ENCODE results near the gene LRRC49.

The LRRC49 gene

GRCh38 chr15:71066983-71067382 lies 174.4 kb downstream of the LRRC49 start:
- H3K36me3 ChIP-seq (ENCODE audit: control insufficient read depth, insufficient read depth, low read length): no peaks in the 10 kb centered on the region
- WGBS, 2 experiments: 94 to 97% methylated on average over 5 of the region's 5 CpGs
- no peak overlapping the region for H3K27ac ChIP-seq (ENCODE audit: insufficient read depth, low read depth, low read length, poor library complexity, severe bottlenecking)
- no peak overlapping the region for H3K4me3 ChIP-seq (ENCODE audit: insufficient read depth, low read depth, low read length)
- no peaks in the 10 kb centered on the region for H3K27me3 ChIP-seq (ENCODE audit: control insufficient read depth, insufficient read depth, low read length, poor library complexity, severe bottlenecking)
- no peaks in the 10 kb centered on the region for H3K9me3 ChIP-seq (ENCODE audit: control insufficient read depth, low read length)
- H3K4me1 ChIP-seq (ENCODE audit: control insufficient read depth, insufficient read depth, low read length): no peaks in the 10 kb centered on the region

GRCh38 chr15:71069693-71070092 lies 177.1 kb downstream of the LRRC49 start:
- 95 to 97% methylated on average over 1 to 2 of the region's 2 CpGs for WGBS, 2 experiments
- H3K27me3 ChIP-seq (ENCODE audit: control insufficient read depth, insufficient read depth, low read length, poor library complexity, severe bottlenecking): no peaks in the 10 kb centered on the region
- no peak overlapping the region for H3K4me3 ChIP-seq (ENCODE audit: insufficient read depth, low read depth, low read length)
- no peaks in the 10 kb centered on the region for H3K9me3 ChIP-seq (ENCODE audit: control insufficient read depth, low read length)
- H3K4me1 ChIP-seq (ENCODE audit: control insufficient read depth, insufficient read depth, low read length): no peaks in the 10 kb centered on the region
- H3K36me3 ChIP-seq (ENCODE audit: control insufficient read depth, insufficient read depth, low read length): no peaks in the 10 kb centered on the region
- H3K27ac ChIP-seq (ENCODE audit: insufficient read depth, low read depth, low read length, poor library complexity, severe bottlenecking): no peak overlapping the region

GRCh38 chr15:71071529-71071928 lies 178.9 kb downstream of the LRRC49 start:
- no peaks in the 10 kb centered on the region for H3K36me3 ChIP-seq (ENCODE audit: control insufficient read depth, insufficient read depth, low read length)
- no peaks in the 10 kb centered on the region for H3K9me3 ChIP-seq (ENCODE audit: control insufficient read depth, low read length)
- H3K4me1 ChIP-seq (ENCODE audit: control insufficient read depth, insufficient read depth, low read length): no peaks in the 10 kb centered on the region

DNA sequence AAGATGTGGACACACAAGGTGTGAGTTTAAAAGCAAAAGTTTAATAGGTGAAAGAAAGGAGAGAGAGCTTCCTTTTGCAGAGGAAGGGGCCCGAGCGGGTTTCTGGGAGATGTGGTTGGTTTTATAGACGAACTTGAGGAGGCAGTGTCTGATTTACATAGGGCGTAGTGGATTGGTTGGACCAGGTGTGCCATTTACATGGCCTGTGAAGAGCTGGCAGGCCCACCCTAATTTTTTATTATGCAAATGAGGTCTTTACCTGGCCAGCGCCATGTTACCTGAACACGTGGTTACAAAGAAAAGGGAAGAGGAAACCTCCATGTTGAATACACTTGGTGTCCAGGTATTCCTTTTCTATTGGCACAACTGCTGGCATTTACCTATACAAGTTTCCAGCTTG lies 179.8 kb downstream of the LRRC49 start:
- Histone ChIP-seq H3K4me1 (ENCODE audit: control insufficient read depth, insufficient read depth, low read length) (no peaks in the 10 kb centered on the region), H3K9me3 (ENCODE audit: control insufficient read depth, low read length) (no peaks in the 10 kb centered on the region), H3K27ac (ENCODE audit: insufficient read depth, low read depth, low read length, poor library complexity, severe bottlenecking) (no peak overlapping the region), H3K36me3 (ENCODE audit: control insufficient read depth, insufficient read depth, low read length) (no peaks in the 10 kb centered on the region), H3K4me3 (ENCODE audit: insufficient read depth, low read depth, low read length) (no peak overlapping the region), H3K27me3 (ENCODE audit: control insufficient read depth, insufficient read depth, low read length, poor library complexity, severe bottlenecking) (no peaks in the 10 kb centered on the region)
- WGBS, 2 experiments: 90 to 93% methylated on average over 6 of the region's 6 CpGs

More at GRCh38 chr15:71071529-71071928, 178.9 kb downstream of the LRRC49 start:
- Histone ChIP-seq H3K4me3 (ENCODE audit: insufficient read depth, low read depth, low read length) (no peak overlapping the region), H3K27ac (ENCODE audit: insufficient read depth, low read depth, low read length, poor library complexity, severe bottlenecking) (no peak overlapping the region), H3K27me3 (ENCODE audit: control insufficient read depth, insufficient read depth, low read length, poor library complexity, severe bottlenecking) (no peaks in the 10 kb centered on the region)

DNA sequence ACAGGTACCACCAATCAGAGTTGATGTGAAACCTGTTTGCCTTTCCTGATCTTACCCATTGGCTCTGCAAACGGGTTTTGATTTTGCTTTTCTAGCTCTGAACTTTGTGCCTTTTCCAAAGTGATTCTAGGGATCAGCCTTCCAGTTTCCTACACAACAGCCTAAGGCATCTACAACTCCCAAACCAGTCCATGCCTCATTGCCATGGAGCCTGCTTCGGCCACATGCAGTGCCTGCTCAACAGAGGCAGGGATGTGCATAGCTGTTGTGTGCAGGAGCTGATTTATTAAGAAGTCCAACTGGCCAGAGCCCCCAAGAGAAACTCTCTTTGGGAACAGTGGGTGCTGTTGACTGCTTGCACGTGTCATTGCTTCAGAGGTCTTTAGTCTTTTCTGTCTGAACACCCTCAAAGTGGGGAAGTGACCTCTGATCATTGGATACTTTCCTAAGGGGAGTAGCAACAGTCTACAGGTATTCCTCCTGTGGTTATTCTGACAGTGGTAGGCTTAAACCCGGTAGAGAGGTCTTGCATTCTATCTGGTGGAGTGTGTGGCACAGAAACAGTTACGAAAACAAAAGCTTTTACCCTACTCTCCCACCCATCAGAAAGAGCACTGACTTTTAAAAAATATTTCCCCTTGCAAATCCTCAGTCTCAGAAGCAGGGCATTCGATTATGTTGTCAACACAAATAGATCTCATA lies 186.0 kb downstream of the LRRC49 start:
- Histone ChIP-seq H3K27ac (ENCODE audit: insufficient read depth, low read depth, low read length, poor library complexity, severe bottlenecking) (no peak overlapping the region), H3K9me3 (ENCODE audit: control insufficient read depth, low read length) (no peaks in the 10 kb centered on the region), H3K4me1 (ENCODE audit: control insufficient read depth, insufficient read depth, low read length) (no peaks in the 10 kb centered on the region), H3K4me3 (ENCODE audit: insufficient read depth, low read depth, low read length) (no peak overlapping the region), H3K36me3 (ENCODE audit: control insufficient read depth, insufficient read depth, low read length) (no peaks in the 10 kb centered on the region), H3K27me3 (ENCODE audit: control insufficient read depth, insufficient read depth, low read length, poor library complexity, severe bottlenecking) (peaks cover 3% of the 10 kb centered on the region)
- 91 to 95% methylated on average over 6 of the region's 6 CpGs for WGBS, 2 experiments

DNA sequence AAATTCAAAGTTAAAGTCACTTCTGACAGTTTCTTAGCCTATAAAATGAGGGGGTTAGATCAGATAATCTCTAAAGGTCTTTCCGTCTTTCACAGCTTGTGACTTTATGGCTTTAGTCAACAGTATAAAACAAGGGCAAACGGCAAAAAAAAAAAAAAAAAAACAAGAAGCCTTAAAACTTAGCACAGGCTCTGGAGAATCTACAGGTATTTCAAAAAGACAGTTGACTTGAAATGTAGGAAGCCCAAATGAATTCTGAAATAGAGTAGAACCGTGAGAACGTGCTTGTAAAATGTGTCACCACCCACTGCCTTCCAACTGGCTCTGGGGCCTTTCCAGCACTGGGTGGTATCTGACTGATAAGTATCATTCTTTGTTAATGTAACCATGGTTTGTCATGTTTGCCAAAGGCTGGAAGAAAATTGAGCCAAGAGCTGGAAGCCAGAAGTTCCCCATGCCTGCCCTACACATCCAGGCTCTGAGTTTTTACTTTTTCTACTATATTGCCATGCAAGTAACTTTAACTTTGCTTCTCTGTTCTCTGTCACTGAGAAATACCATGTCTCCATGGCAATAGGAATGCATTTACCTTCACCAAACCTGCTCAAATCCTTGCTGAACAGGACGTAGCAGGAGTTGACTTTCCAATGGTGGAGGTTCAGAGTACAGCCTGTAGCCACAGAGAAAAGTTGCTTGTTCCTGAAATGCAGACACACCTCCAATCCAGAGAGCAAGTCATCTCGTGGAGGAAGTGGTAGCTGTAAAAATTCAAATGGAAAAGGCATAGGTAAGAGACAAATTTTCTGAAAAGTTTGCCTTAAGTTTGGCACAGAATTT lies 186.8 kb downstream of the LRRC49 start:
- no peak overlapping the region for H3K27ac ChIP-seq (ENCODE audit: insufficient read depth, low read depth, low read length, poor library complexity, severe bottlenecking)
- no peaks in the 10 kb centered on the region for H3K4me1 ChIP-seq (ENCODE audit: control insufficient read depth, insufficient read depth, low read length)
- no peaks in the 10 kb centered on the region for H3K36me3 ChIP-seq (ENCODE audit: control insufficient read depth, insufficient read depth, low read length)
- H3K27me3 ChIP-seq (ENCODE audit: control insufficient read depth, insufficient read depth, low read length, poor library complexity, severe bottlenecking): peaks cover 7% of the 10 kb centered on the region
- H3K4me3 ChIP-seq (ENCODE audit: insufficient read depth, low read depth, low read length): no peak overlapping the region
- no peaks in the 10 kb centered on the region for H3K9me3 ChIP-seq (ENCODE audit: control insufficient read depth, low read length)
- 89 to 90% methylated on average over 6 of the region's 6 CpGs for WGBS, 2 experiments

GRCh38 chr15:71080166-71080565 lies 187.5 kb downstream of the LRRC49 start:
- Histone ChIP-seq H3K4me1 (ENCODE audit: control insufficient read depth, insufficient read depth, low read length) (no peaks in the 10 kb centered on the region), H3K27me3 (ENCODE audit: control insufficient read depth, insufficient read depth, low read length, poor library complexity, severe bottlenecking) (peaks cover 7% of the 10 kb centered on the region), H3K4me3 (ENCODE audit: insufficient read depth, low read depth, low read length) (no peak overlapping the region), H3K27ac (ENCODE audit: insufficient read depth, low read depth, low read length, poor library complexity, severe bottlenecking) (no peak overlapping the region), H3K9me3 (ENCODE audit: control insufficient read depth, low read length) (no peaks in the 10 kb centered on the region), H3K36me3 (ENCODE audit: control insufficient read depth, insufficient read depth, low read length) (no peaks in the 10 kb centered on the region)
- 92 to 95% methylated on average over 7 of the region's 7 CpGs for WGBS, 2 experiments

DNA sequence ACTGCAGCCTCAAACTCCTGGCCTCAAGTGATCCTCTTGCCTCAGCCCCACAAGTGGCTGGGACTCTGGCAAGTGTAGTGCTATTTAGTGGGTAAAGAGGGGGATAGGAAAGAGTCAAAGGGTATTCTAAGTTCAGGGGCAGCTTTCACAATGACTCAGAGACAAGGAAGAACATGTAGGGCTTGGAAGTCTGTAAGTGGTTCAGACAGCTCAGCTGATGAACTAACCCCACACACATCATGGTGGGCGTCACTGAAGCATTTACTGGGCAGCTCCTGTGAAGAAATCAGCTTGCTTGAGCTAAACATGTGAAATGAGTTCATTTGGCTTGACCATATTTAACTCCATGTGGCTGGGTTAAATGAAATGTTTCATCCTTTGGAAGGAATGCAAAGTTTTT lies 188.1 kb downstream of the LRRC49 start:
- H3K4me3 ChIP-seq (ENCODE audit: insufficient read depth, low read depth, low read length): no peak overlapping the region
- H3K36me3 ChIP-seq (ENCODE audit: control insufficient read depth, insufficient read depth, low read length): no peaks in the 10 kb centered on the region
- no peaks in the 10 kb centered on the region for H3K9me3 ChIP-seq (ENCODE audit: control insufficient read depth, low read length)
- no peaks in the 10 kb centered on the region for H3K4me1 ChIP-seq (ENCODE audit: control insufficient read depth, insufficient read depth, low read length)
- no peak overlapping the region for H3K27ac ChIP-seq (ENCODE audit: insufficient read depth, low read depth, low read length, poor library complexity, severe bottlenecking)
- peaks cover 7% of the 10 kb centered on the region for H3K27me3 ChIP-seq (ENCODE audit: control insufficient read depth, insufficient read depth, low read length, poor library complexity, severe bottlenecking)
- WGBS, 2 experiments: 89 to 92% methylated on average over 1 of the region's 1 CpG

DNA sequence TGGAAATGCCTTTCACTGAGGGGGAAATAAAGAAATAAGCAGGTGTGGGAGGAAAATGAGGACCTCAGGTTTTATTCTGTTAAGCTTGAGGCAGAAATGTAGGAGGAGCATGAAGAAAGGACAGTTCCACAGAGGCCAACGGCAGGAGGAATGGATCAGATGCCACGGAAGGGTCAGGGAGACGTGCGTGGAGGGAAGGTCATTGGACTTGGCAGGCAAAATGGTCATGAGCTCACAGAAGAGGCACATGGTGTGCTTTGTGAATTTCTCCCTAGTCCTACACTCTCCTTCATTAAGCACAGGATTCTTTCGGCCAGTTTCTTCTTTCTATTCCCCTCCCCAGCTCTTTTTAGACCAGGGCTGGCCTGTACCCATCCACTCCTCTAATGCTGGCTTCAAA lies 190.2 kb downstream of the LRRC49 start:
- H3K27me3 ChIP-seq (ENCODE audit: control insufficient read depth, insufficient read depth, low read length, poor library complexity, severe bottlenecking): peaks cover 9% of the 10 kb centered on the region
- H3K4me1 ChIP-seq (ENCODE audit: control insufficient read depth, insufficient read depth, low read length): no peaks in the 10 kb centered on the region
- no peak overlapping the region for H3K4me3 ChIP-seq (ENCODE audit: insufficient read depth, low read depth, low read length)
- no peak overlapping the region for H3K27ac ChIP-seq (ENCODE audit: insufficient read depth, low read depth, low read length, poor library complexity, severe bottlenecking)
- H3K36me3 ChIP-seq (ENCODE audit: control insufficient read depth, insufficient read depth, low read length): no peaks in the 10 kb centered on the region
- H3K9me3 ChIP-seq (ENCODE audit: control insufficient read depth, low read length): no peaks in the 10 kb centered on the region
- 90 to 97% methylated on average over 5 of the region's 5 CpGs for WGBS, 2 experiments

DNA sequence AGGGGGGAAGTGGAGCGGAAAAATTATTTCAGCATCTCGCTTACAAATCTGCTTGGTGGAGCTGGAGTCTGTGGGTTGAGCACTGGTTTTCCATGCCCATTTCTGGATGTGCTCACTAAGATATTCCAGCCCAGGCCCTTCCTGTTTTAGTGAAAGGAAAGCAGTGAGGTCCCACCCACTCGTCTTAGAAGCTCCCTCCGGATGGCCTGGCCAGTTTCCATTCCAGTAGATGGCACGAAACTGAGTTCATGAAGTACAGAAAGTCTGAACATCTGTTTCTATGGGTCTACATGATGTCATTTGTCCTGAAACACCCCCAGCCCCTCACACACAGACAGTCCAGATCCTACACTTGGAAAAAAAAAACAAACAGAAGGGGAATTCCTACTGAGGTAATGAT lies 190.7 kb downstream of the LRRC49 start:
- 95 to 97% methylated on average over 5 of the region's 5 CpGs for WGBS, 2 experiments
- Histone ChIP-seq H3K4me1 (ENCODE audit: control insufficient read depth, insufficient read depth, low read length) (no peaks in the 10 kb centered on the region), H3K36me3 (ENCODE audit: control insufficient read depth, insufficient read depth, low read length) (no peaks in the 10 kb centered on the region), H3K27me3 (ENCODE audit: control insufficient read depth, insufficient read depth, low read length, poor library complexity, severe bottlenecking) (peaks cover 10% of the 10 kb centered on the region), H3K9me3 (ENCODE audit: control insufficient read depth, low read length) (no peaks in the 10 kb centered on the region), H3K4me3 (ENCODE audit: insufficient read depth, low read depth, low read length) (no peak overlapping the region), H3K27ac (ENCODE audit: insufficient read depth, low read depth, low read length, poor library complexity, severe bottlenecking) (no peak overlapping the region)

Measured in ectodermal cell (in vitro differentiated cells).